Body of pancreas (tissue), 4 donors: ENCODE measurements around the gene APH1A.

Experiments used
- CTCF ChIP-seq, 7 experiments: fragments of 450-650 bp in 4 of 7; fragments of 200-600 bp in 3 of 7; sonication (generic) in 3 of 7; IDR thresholded peaks; one replicate each; pipeline ENCODE4 v1.5.1; 2016 to 2019; ENCODE audit warnings: antibody characterized with exemption in 7 of 7
- POLR2A ChIP-seq, 3 donors: fragments of 450-650 bp; IDR thresholded peaks; one replicate each; pipeline ENCODE4 v1.6.1; 2016; ENCODE audit warnings: antibody characterized with exemption in 3 of 3, mild to moderate bottlenecking in 2 of 3

GRCh38 chr1:150257624-150258585, 10.9 kb downstream of the APH1A start, which contains the start of gene CA14:
- TF ChIP-seq CTCF (IDR thresholded peaks at IDR 0.05) (no peak), POLR2A (IDR thresholded peaks at IDR 0.05) (no peak)
